ENCODE data around the gene MYOM1.

- no peak for TF ChIP-seq CTCF (IDR thresholded peaks at IDR 0.05; ENCODE audit: low read depth, low read length, poor library complexity, severe bottlenecking)
- TF ChIP-seq EZH2phosphoT487 (IDR thresholded peaks at IDR 0.05; ENCODE audit: borderline replicate concordance, low read length), result no peak
Observed at GRCh38 chr18:3124822-3125221, 94.9 kb downstream of the MYOM1 start.

Data from DOHH2 (cell line).